ENCODE results near the gene ST3GAL2. TPM values are rescaled to one million over a fixed set of nuclear protein-coding genes. Genes with fewer than 3 reads are reported as not detected.

Gene ST3GAL2
- total and polyA plus RNA-seq, 9 of the 15 experiments (the other 6 are each of a cell fraction or from before 2014, with no cell fraction given), result 1.5 to 108 (median 34.3) TPM

DNA sequence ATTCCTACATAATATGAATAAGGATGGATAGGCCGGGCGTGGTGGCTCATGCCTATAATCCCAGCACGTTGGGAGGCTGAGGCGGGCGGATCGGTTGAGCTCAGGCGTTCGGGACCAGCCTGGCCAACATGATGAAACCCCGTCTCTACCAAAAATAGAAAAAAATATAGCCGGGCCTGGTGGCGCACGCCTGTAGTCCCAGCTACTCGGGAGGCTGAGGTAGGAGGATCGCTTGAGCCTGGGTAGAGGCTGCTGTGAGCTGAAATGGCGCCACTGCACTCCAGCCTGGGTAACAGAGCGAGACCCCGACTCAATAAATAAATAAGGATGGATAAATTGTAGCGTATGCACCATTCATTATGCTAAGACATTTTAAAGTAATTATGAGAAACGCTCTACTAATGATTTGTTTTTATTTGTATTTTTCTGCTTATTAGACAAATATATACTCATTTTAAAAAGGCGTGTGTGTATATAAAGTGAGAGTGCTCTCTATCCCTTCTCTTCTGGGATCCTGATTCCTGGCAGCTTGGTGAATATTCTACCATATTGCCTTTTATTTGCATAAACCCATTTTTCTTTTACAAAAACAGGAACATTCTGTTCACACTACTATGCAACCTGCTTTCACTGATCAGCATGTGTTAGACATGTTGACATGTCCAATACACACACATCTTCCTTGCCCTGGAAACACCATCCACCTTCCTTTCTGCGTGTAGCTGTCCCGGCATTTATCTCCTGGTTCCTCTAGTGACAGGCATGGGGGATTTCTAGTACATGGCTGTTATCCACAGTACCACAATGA, 65.8 kb downstream of the ST3GAL2 start (continued):
- TF ChIP-seq HMG20A (CRISPR knock-in tag; conservative IDR thresholded peaks at IDR 0.05) (no peak), KHSRP (IDR thresholded peaks at IDR 0.05) (no peak), C11orf30 (IDR thresholded peaks at IDR 0.05; ENCODE audit: low read depth) (peak; percentile 58), FUS (optimal IDR thresholded peaks at IDR 0.05; ENCODE audit: low read depth, low read length) (no peak)
- TF ChIP-seq, protein P1, sequence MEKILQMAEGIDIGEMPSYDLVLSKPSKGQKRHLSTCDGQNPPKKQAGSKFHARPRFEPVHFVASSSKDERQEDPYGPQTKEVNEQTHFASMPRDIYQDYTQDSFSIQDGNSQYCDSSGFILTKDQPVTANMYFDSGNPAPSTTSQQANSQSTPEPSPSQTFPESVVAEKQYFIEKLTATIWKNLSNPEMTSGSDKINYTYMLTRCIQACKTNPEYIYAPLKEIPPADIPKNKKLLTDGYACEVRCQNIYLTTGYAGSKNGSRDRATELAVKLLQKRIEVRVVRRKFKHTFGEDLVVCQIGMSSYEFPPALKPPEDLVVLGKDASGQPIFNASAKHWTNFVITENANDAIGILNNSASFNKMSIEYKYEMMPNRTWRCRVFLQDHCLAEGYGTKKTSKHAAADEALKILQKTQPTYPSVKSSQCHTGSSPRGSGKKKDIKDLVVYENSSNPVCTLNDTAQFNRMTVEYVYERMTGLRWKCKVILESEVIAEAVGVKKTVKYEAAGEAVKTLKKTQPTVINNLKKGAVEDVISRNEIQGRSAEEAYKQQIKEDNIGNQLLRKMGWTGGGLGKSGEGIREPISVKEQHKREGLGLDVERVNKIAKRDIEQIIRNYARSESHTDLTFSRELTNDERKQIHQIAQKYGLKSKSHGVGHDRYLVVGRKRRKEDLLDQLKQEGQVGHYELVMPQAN (IDR thresholded peaks at IDR 0.05; ENCODE audit: borderline replicate concordance), result no peak

DNA sequence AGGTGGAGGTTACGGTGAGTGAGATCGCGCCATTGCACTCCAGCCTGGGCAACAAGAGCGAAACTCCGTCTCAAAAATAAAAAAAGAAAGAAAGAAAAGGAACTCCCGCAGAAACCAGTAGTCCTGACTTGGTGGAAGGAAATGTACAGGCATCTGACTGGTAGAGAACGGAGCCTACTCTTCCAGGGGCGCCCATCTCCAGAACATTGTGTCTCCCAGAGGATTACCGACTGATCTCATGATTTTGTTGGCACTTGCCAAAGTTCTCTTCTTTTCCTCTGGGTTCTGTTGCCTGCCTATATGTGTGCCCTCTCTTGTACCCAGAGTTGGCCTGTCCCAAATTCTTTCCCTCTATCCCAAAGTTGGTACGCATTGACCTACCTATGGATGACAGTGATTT, 68.0 kb downstream of the ST3GAL2 start:
- H3K9me3 ChIP-seq (replicated peaks; ENCODE audit: control insufficient read depth, insufficient read depth, low read depth, low read length), result no peaks in the 10 kb centered on the region
- no peak for FAIRE-seq
- WGBS (ENCODE audit: insufficient coverage, low coverage, missing lambda C conversion rate), result 97% methylated on average over 9 of the region's 10 CpGs
- in situ Hi-C loops (cut with MboI), result no loop called here
- CTCF ChIA-PET (ENCODE audit: low intra/inter-chr PET ratio), result no interaction called here
- H3K9ac ChIP-seq (ENCODE audit: insufficient read depth in 1 of 2, low read depth in 2 of 2, low read length in 2 of 2), result no peak overlapping the region
- no peak overlapping the region for H3K4me2 ChIP-seq (ENCODE audit: insufficient read depth, low read length)
- peaks cover 83% of the 10 kb centered on the region for H3K36me3 ChIP-seq (ENCODE audit: control insufficient read depth, insufficient read depth, low read length)
- no peak for DNase-seq (ENCODE audit: extremely low read depth in 1 of 4, low spot score in 3 of 4)
- H3K9me1 ChIP-seq (ENCODE audit: control insufficient read depth, insufficient read depth, low read length), result no peaks in the 10 kb centered on the region
- 0 out of 2 replicates have a peak, but pooled peaks have one; percentile 15 for TF ChIP-seq SUPT5H (IDR thresholded peaks at IDR 0.05)
- no peak for TF ChIP-seq RCOR1 (IDR thresholded peaks at IDR 0.05; ENCODE audit: borderline replicate concordance in 1 of 2, low read depth in 2 of 2, low read length in 2 of 2)
- H3K4me3 ChIP-seq, result no peak overlapping the region
- no peaks in the 10 kb centered on the region for H4K20me1 ChIP-seq (replicated peaks; ENCODE audit: control insufficient read depth, insufficient read depth, low read length)
- BruUV-seq (replicated peaks), result no TSS peak
- H2AFZ ChIP-seq (ENCODE audit: low read depth, low read length), result no peak overlapping the region
- H3K27ac ChIP-seq (ENCODE audit: extremely low read depth, low read depth, low read length), result no peak overlapping the region
- no peaks in the 10 kb centered on the region for H3K79me2 ChIP-seq (ENCODE audit: control insufficient read depth, insufficient read depth, low read length)
- ATAC-seq, result no peak
- H3K27me3 ChIP-seq (ENCODE audit: control insufficient read depth in 2 of 2, insufficient read depth in 2 of 2, low read length in 2 of 2), result no peaks in the 10 kb centered on the region
- intact Hi-C loops (cut with micrococcal nuclease), result loop anchor here (10.0 kb wide), 1 partner anchor 404 kb away; no protein-coding TSS in a partner anchor
- POLR2A ChIA-PET, result interaction anchor here (1.2 to 2.1 kb wide), 2 partner anchors 11 to 24 kb away, joined by 5 to 8 read pairs; partner anchors contain the start of gene DDX19A
- H3K4me1 ChIP-seq (replicated peaks in 1 of 2; ENCODE audit: control insufficient read depth in 2 of 2, insufficient read depth in 2 of 2, low read length in 2 of 2), result no peaks in the 10 kb centered on the region

All from K562 (cell line).